K562 (cell line): ENCODE results near the gene LAMB1. TPM values are rescaled to one million over a fixed set of nuclear protein-coding genes. Genes with fewer than 3 reads are reported as not detected.

ENCODE experiments used
- CTBP1 ChIP-seq: fragments of 450-650 bp; IDR thresholded peaks from 2 replicates; pipeline ENCODE4 v1.6.1; 2016; ENCODE audit warnings: borderline replicate concordance
- FOXA3 ChIP-seq, 2 experiments: fragments of 450-650 bp in 1 of 2; sonication (generic) in 1 of 2; formaldehyde crosslinking; IDR thresholded peaks in 1 of 2; conservative IDR thresholded peaks in 1 of 2; 2 replicates each; pipeline versions ENCODE4 v1.4.0 to v1.8.0; 2020 to 2022; ENCODE audit warnings: mild to moderate bottlenecking in 2 of 2, missing genetic modification reagents in 1 of 2
- HDAC8 ChIP-seq: fragments of 450-650 bp; IDR thresholded peaks from 2 replicates; pipeline ENCODE4 v1.6.1; 2016; ENCODE audit warnings: mild to moderate bottlenecking, missing genetic modification characterization, moderate library complexity, missing compliant biosample characterization
- NCOA4 ChIP-seq: fragments of 450-650 bp; IDR thresholded peaks from 2 replicates; pipeline ENCODE4 v1.6.1; 2018; ENCODE audit warnings: mild to moderate bottlenecking; ENCODE audit not compliant: partially characterized antibody
- POLR2B ChIP-seq: fragments of 450-650 bp; IDR thresholded peaks from 2 replicates; pipeline ENCODE4 v1.6.1; 2018; ENCODE audit warnings: low read depth; ENCODE audit not compliant: partially characterized antibody
- SMARCE1 ChIP-seq: fragments of 450-650 bp; IDR thresholded peaks from 2 replicates; pipeline ENCODE4 v1.7.1; 2016; ENCODE audit warnings: mild to moderate bottlenecking
- TAF15 ChIP-seq: fragments of 200-400 bp; formaldehyde crosslinking; IDR thresholded peaks from 2 replicates; pipeline ENCODE4 v1.6.1; 2017; ENCODE audit warnings: mild to moderate bottlenecking, low read depth, low read length, moderate library complexity
- polyA plus RNA-seq, 8 experiments: library from polyadenylated mRNA; depleted of rRNA in 4 of 8; stranded (reverse) in 5 of 8; unstranded in 3 of 8; fragments of >200 nt; fragmentation: Nextera tagmentation in 2 of 8; fragmentation: Illumina TruSeq in 1 of 8; extraction: Ambion mirVana in 2 of 8; extraction: Trizol in 1 of 8; gene quantifications; 2 replicates each; pipeline versions ENCODE4 v1.2.1 to v1.2.3, GENCODE V29; 2011 to 2014; ENCODE audit warnings: inconsistent platforms in 1 of 8, missing spikeins in 1 of 8
- total RNA-seq, 7 experiments: library from RNA; depleted of rRNA in 6 of 7; stranded (reverse); fragments of >200 nt in 6 of 7; fragmentation: Illumina TruSeq in 2 of 7; extraction: Trizol in 2 of 7; gene quantifications; 2 replicates each; pipeline versions ENCODE4 v1.2.1 to v1.2.3, GENCODE V29; 2011 to 2021; ENCODE audit warnings: low replicate concordance in 1 of 7
- TF ChIP-seq, protein P1 (sequence below): fragments of 450-650 bp; IDR thresholded peaks from 2 replicates; pipeline ENCODE4 v1.6.1; 2016; ENCODE audit warnings: mild to moderate bottlenecking, moderate library complexity

Gene LAMB1
- total and polyA plus RNA-seq, 9 of the 15 experiments (the other 6 are each of a cell fraction or from before 2014, with no cell fraction given), result 6.0 to 17.7 (median 12.3) TPM

- TF ChIP-seq, protein P1, sequence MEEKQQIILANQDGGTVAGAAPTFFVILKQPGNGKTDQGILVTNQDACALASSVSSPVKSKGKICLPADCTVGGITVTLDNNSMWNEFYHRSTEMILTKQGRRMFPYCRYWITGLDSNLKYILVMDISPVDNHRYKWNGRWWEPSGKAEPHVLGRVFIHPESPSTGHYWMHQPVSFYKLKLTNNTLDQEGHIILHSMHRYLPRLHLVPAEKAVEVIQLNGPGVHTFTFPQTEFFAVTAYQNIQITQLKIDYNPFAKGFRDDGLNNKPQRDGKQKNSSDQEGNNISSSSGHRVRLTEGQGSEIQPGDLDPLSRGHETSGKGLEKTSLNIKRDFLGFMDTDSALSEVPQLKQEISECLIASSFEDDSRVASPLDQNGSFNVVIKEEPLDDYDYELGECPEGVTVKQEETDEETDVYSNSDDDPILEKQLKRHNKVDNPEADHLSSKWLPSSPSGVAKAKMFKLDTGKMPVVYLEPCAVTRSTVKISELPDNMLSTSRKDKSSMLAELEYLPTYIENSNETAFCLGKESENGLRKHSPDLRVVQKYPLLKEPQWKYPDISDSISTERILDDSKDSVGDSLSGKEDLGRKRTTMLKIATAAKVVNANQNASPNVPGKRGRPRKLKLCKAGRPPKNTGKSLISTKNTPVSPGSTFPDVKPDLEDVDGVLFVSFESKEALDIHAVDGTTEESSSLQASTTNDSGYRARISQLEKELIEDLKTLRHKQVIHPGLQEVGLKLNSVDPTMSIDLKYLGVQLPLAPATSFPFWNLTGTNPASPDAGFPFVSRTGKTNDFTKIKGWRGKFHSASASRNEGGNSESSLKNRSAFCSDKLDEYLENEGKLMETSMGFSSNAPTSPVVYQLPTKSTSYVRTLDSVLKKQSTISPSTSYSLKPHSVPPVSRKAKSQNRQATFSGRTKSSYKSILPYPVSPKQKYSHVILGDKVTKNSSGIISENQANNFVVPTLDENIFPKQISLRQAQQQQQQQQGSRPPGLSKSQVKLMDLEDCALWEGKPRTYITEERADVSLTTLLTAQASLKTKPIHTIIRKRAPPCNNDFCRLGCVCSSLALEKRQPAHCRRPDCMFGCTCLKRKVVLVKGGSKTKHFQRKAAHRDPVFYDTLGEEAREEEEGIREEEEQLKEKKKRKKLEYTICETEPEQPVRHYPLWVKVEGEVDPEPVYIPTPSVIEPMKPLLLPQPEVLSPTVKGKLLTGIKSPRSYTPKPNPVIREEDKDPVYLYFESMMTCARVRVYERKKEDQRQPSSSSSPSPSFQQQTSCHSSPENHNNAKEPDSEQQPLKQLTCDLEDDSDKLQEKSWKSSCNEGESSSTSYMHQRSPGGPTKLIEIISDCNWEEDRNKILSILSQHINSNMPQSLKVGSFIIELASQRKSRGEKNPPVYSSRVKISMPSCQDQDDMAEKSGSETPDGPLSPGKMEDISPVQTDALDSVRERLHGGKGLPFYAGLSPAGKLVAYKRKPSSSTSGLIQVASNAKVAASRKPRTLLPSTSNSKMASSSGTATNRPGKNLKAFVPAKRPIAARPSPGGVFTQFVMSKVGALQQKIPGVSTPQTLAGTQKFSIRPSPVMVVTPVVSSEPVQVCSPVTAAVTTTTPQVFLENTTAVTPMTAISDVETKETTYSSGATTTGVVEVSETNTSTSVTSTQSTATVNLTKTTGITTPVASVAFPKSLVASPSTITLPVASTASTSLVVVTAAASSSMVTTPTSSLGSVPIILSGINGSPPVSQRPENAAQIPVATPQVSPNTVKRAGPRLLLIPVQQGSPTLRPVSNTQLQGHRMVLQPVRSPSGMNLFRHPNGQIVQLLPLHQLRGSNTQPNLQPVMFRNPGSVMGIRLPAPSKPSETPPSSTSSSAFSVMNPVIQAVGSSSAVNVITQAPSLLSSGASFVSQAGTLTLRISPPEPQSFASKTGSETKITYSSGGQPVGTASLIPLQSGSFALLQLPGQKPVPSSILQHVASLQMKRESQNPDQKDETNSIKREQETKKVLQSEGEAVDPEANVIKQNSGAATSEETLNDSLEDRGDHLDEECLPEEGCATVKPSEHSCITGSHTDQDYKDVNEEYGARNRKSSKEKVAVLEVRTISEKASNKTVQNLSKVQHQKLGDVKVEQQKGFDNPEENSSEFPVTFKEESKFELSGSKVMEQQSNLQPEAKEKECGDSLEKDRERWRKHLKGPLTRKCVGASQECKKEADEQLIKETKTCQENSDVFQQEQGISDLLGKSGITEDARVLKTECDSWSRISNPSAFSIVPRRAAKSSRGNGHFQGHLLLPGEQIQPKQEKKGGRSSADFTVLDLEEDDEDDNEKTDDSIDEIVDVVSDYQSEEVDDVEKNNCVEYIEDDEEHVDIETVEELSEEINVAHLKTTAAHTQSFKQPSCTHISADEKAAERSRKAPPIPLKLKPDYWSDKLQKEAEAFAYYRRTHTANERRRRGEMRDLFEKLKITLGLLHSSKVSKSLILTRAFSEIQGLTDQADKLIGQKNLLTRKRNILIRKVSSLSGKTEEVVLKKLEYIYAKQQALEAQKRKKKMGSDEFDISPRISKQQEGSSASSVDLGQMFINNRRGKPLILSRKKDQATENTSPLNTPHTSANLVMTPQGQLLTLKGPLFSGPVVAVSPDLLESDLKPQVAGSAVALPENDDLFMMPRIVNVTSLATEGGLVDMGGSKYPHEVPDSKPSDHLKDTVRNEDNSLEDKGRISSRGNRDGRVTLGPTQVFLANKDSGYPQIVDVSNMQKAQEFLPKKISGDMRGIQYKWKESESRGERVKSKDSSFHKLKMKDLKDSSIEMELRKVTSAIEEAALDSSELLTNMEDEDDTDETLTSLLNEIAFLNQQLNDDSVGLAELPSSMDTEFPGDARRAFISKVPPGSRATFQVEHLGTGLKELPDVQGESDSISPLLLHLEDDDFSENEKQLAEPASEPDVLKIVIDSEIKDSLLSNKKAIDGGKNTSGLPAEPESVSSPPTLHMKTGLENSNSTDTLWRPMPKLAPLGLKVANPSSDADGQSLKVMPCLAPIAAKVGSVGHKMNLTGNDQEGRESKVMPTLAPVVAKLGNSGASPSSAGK, result no peak
- no peak for TF ChIP-seq CTBP1
- TF ChIP-seq FOXA3 (CRISPR knock-in tag; conservative IDR thresholded peaks at IDR 0.05 in 1 of 2, IDR thresholded peaks at IDR 0.05 in 1 of 2), result no peak
- TF ChIP-seq POLR2B, result no peak
- TF ChIP-seq SMARCE1, result no peak
- TF ChIP-seq NCOA4, result no peak
- no peak for TF ChIP-seq TAF15
- TF ChIP-seq HDAC8 (tag), result no peak
- TF ChIP-seq, all 486 proteins: peak for 0
Measured at GRCh38 chr7:107926481-107926880, 76.5 kb downstream of the LAMB1 start (continued).
